Mesendoderm (in vitro differentiated cells): ENCODE measurements around the gene CNGA1.

Experiments
- DNase-seq: peaks from one replicate; pipeline ENCODE4 v3.0.0; 2013
- H2AK5ac ChIP-seq: 2 replicates; pipeline ENCODE4 v1.6.1; 2013; ENCODE audit warnings: low read length, inconsistent platforms
- H2BK120ac ChIP-seq: 2 replicates; pipeline ENCODE4 v1.6.1; 2013; ENCODE audit warnings: low read depth, mild to moderate bottlenecking, low read length, moderate library complexity, mixed read lengths
- H2BK15ac ChIP-seq: replicated peaks from 2 replicates; pipeline ENCODE4 v1.6.1; 2013; ENCODE audit warnings: low read depth, mild to moderate bottlenecking, moderate library complexity
- H2BK5ac ChIP-seq: 2 replicates; pipeline ENCODE4 v1.6.1; 2013; ENCODE audit warnings: low read length, inconsistent platforms
- H3K18ac ChIP-seq: 2 replicates; pipeline ENCODE4 v1.6.1; 2013; ENCODE audit warnings: mild to moderate bottlenecking, low read length, mixed read lengths
- H3K23ac ChIP-seq: one replicate; pipeline ENCODE4 v1.6.1; 2013; ENCODE audit warnings: low read length
- H3K27ac ChIP-seq: 2 replicates; pipeline ENCODE4 v1.5.1; 2013; ENCODE audit warnings: low read depth, mild to moderate bottlenecking, inconsistent platforms, low read length, moderate library complexity
- H3K27me3 ChIP-seq: 2 replicates; pipeline ENCODE4 v1.6.1; 2013; ENCODE audit warnings: low read length, control low read depth, mild to moderate bottlenecking, inconsistent platforms; ENCODE audit not compliant: insufficient read depth, poor library complexity
- H3K36me3 ChIP-seq: 2 replicates; pipeline ENCODE4 v1.6.1; 2013; ENCODE audit warnings: low read length, inconsistent platforms; ENCODE audit not compliant: control insufficient read depth, insufficient read depth
- H3K4ac ChIP-seq: one replicate; pipeline ENCODE4 v1.6.1; 2013; ENCODE audit warnings: low read depth, mild to moderate bottlenecking, low read length, moderate library complexity
- H3K4me1 ChIP-seq: 2 replicates; pipeline ENCODE4 v1.6.1; 2013; ENCODE audit warnings: low read depth, low read length, inconsistent platforms; ENCODE audit not compliant: control insufficient read depth
- H3K4me2 ChIP-seq: 2 replicates; pipeline ENCODE4 v1.6.1; 2013; ENCODE audit warnings: low read length
- H3K4me3 ChIP-seq: 2 replicates; pipeline ENCODE4 v1.5.1; 2013; ENCODE audit warnings: mild to moderate bottlenecking, low read length
- H3K56ac ChIP-seq: one replicate; pipeline ENCODE4 v1.6.1; 2013; ENCODE audit warnings: low read length
- H3K79me1 ChIP-seq: 2 replicates; pipeline ENCODE4 v1.6.1; 2013; ENCODE audit warnings: low read length, inconsistent platforms
- H3K79me2 ChIP-seq: 2 replicates; pipeline ENCODE4 v1.6.1; 2013; ENCODE audit warnings: mild to moderate bottlenecking, low read length; ENCODE audit not compliant: control insufficient read depth, insufficient read depth
- H3K9ac ChIP-seq: 2 replicates; pipeline ENCODE4 v1.6.1; 2013; ENCODE audit warnings: low read length, inconsistent platforms
- H4K5ac ChIP-seq: one replicate; pipeline ENCODE4 v1.6.1; 2013; ENCODE audit warnings: low read length
- H4K8ac ChIP-seq: one replicate; pipeline ENCODE4 v1.6.1; 2013; ENCODE audit warnings: low read depth, mild to moderate bottlenecking, control low read depth, low read length, moderate library complexity
- WGBS: extraction: QIAGEN DNeasy Blood & Tissue Kit; methylation state at CpG from one replicate; pipeline ENCODE4 v1.1.7; 2013; ENCODE audit warnings: low lambda C conversion rate, missing lambda C conversion rate; ENCODE audit not compliant: insufficient coverage; ENCODE audit errors: extremely low coverage; 5-methylcytosine and 5-hydroxymethylcytosine counted together

Gene CNGA1

GRCh38 chr4:48027653-48028052 lies 11.2 kb upstream of the CNGA1 start:
- Histone ChIP-seq H4K5ac (no peak overlapping the region), H3K18ac (no peak overlapping the region), H3K27ac (no peak overlapping the region), H4K8ac (no peak overlapping the region), H3K27me3 (no peaks in the 10 kb centered on the region), H3K4me2 (no peak overlapping the region), H2BK120ac (no peak overlapping the region), H3K4me3 (no peak overlapping the region), H3K36me3 (no peaks in the 10 kb centered on the region), H3K4me1 (no peaks in the 10 kb centered on the region), H3K56ac (no peak overlapping the region), H3K9ac (no peak overlapping the region), H3K79me2 (no peaks in the 10 kb centered on the region), H2AK5ac (no peak overlapping the region), H3K4ac (no peak overlapping the region), H2BK5ac (no peak overlapping the region), H2BK15ac (no peak overlapping the region), H3K23ac (no peak overlapping the region), H3K79me1 (no peaks in the 10 kb centered on the region)
- DNase-seq: no peak

GRCh38 chr4:48025005-48025404 lies 8.5 kb upstream of the CNGA1 start:
- no peak overlapping the region for H3K18ac ChIP-seq
- H3K36me3 ChIP-seq: no peaks in the 10 kb centered on the region
- H4K5ac ChIP-seq: no peak overlapping the region
- no peaks in the 10 kb centered on the region for H3K79me1 ChIP-seq
- no peak for DNase-seq
- WGBS: no CpG with 5 or more reads among the region's 2 CpGs
- H3K79me2 ChIP-seq: no peaks in the 10 kb centered on the region
- H3K4me1 ChIP-seq: no peaks in the 10 kb centered on the region
- no peak overlapping the region for H2AK5ac ChIP-seq
- H3K4me3 ChIP-seq: no peak overlapping the region
- no peak overlapping the region for H3K4me2 ChIP-seq
- H3K4ac ChIP-seq: no peak overlapping the region
- H3K27me3 ChIP-seq: no peaks in the 10 kb centered on the region
- no peak overlapping the region for H3K23ac ChIP-seq
- H2BK15ac ChIP-seq: no peak overlapping the region
- H3K9ac ChIP-seq: no peak overlapping the region
- H4K8ac ChIP-seq: no peak overlapping the region
- H3K56ac ChIP-seq: no peak overlapping the region
- no peak overlapping the region for H2BK120ac ChIP-seq
- H3K27ac ChIP-seq: no peak overlapping the region
- H2BK5ac ChIP-seq: no peak overlapping the region

- Histone ChIP-seq H3K4me3 (no peak overlapping the region), H2BK5ac (no peak overlapping the region), H4K5ac (no peak overlapping the region), H3K9ac (no peak overlapping the region), H3K27me3 (no peaks in the 10 kb centered on the region), H2BK120ac (no peak overlapping the region), H3K36me3 (no peaks in the 10 kb centered on the region), H3K79me2 (no peaks in the 10 kb centered on the region), H2AK5ac (no peak overlapping the region), H3K4ac (no peak overlapping the region), H3K56ac (no peak overlapping the region), H4K8ac (no peak overlapping the region), H3K23ac (no peak overlapping the region), H3K18ac (no peak overlapping the region), H3K4me1 (no peaks in the 10 kb centered on the region), H3K4me2 (no peak overlapping the region), H3K27ac (no peak overlapping the region), H2BK15ac (no peak overlapping the region), H3K79me1 (no peaks in the 10 kb centered on the region)
- DNase-seq: no peak
- WGBS: no CpG with 5 or more reads among the region's 4 CpGs
Measured at GRCh38 chr4:48024522-48024921, 8.0 kb upstream of the CNGA1 start.

- Histone ChIP-seq H3K4me1 (no peaks in the 10 kb centered on the region), H3K18ac (no peak overlapping the region), H3K79me1 (no peaks in the 10 kb centered on the region), H3K79me2 (no peaks in the 10 kb centered on the region), H4K5ac (no peak overlapping the region), H3K9ac (no peak overlapping the region), H3K23ac (no peak overlapping the region), H2BK15ac (no peak overlapping the region), H2AK5ac (no peak overlapping the region), H3K27me3 (peaks cover 4% of the 10 kb centered on the region), H3K36me3 (no peaks in the 10 kb centered on the region), H4K8ac (no peak overlapping the region), H3K4ac (no peak overlapping the region), H2BK5ac (no peak overlapping the region), H2BK120ac (no peak overlapping the region), H3K27ac (no peak overlapping the region), H3K4me3 (no peak overlapping the region), H3K4me2 (no peak overlapping the region), H3K56ac (no peak overlapping the region)
- no peak for DNase-seq
- no CpG with 5 or more reads among the region's 3 CpGs for WGBS
Measured at GRCh38 chr4:48022192-48022799, 5.8 kb upstream of the CNGA1 start.

- H3K79me2 ChIP-seq: no peaks in the 10 kb centered on the region
- no peak overlapping the region for H3K27ac ChIP-seq
- H3K56ac ChIP-seq: no peak overlapping the region
- WGBS: no CpG with 5 or more reads among the region's 1 CpG
- no peaks in the 10 kb centered on the region for H3K4me1 ChIP-seq
- no peak overlapping the region for H4K8ac ChIP-seq
- no peak overlapping the region for H3K18ac ChIP-seq
- no peak overlapping the region for H2BK15ac ChIP-seq
- H3K27me3 ChIP-seq: peaks cover 4% of the 10 kb centered on the region
- no peak overlapping the region for H3K4me2 ChIP-seq
- no peak for DNase-seq
- H3K4ac ChIP-seq: no peak overlapping the region
- no peaks in the 10 kb centered on the region for H3K36me3 ChIP-seq
- no peak overlapping the region for H2BK5ac ChIP-seq
- no peak overlapping the region for H2BK120ac ChIP-seq
- H2AK5ac ChIP-seq: no peak overlapping the region
- no peak overlapping the region for H4K5ac ChIP-seq
- H3K23ac ChIP-seq: no peak overlapping the region
- H3K9ac ChIP-seq: no peak overlapping the region
- H3K4me3 ChIP-seq: no peak overlapping the region
- no peaks in the 10 kb centered on the region for H3K79me1 ChIP-seq
Measured at GRCh38 chr4:48021100-48021499, 4.6 kb upstream of the CNGA1 start.

GRCh38 chr4:48018112-48018511 lies 1.6 kb upstream of the CNGA1 start:
- Histone ChIP-seq H3K36me3 (no peaks in the 10 kb centered on the region), H3K27ac (no peak overlapping the region), H3K9ac (no peak overlapping the region), H3K23ac (no peak overlapping the region), H3K4me3 (no peak overlapping the region), H4K5ac (no peak overlapping the region), H3K79me2 (no peaks in the 10 kb centered on the region), H3K4ac (no peak overlapping the region), H3K56ac (no peak overlapping the region), H2BK5ac (no peak overlapping the region), H3K18ac (no peak overlapping the region), H2BK120ac (no peak overlapping the region), H4K8ac (no peak overlapping the region), H3K27me3 (peaks cover 4% of the 10 kb centered on the region), H2BK15ac (no peak overlapping the region), H3K4me1 (no peaks in the 10 kb centered on the region), H3K79me1 (no peaks in the 10 kb centered on the region), H3K4me2 (no peak overlapping the region), H2AK5ac (no peak overlapping the region)
- DNase-seq: no peak
- no CpG with 5 or more reads among the region's 2 CpGs for WGBS
